HEK293 (cell line): Measurements from ENCODE around the gene CYP27B1.

Experiments used
- CTCF ChIA-PET: fragments of 350-600 bp; formaldehyde crosslinking; extraction: SDS; loops from one replicate; lab custom pipeline; 2021; ENCODE audit warnings: antibody characterized with exemption; lab: Yijun Ruan, JAX
- POLR2A ChIA-PET: fragments of 300-600 bp; formaldehyde crosslinking; extraction: SDS; loops from one replicate; lab custom pipeline; 2020; ENCODE audit warnings: antibody characterized with exemption, inconsistent platforms; lab: Yijun Ruan, JAX
- H3K27ac ChIP-seq: fragments of 200-500 bp; sonication (Bioruptor generic); 2 replicates; pipeline ENCODE4 v1.5.1; 2014; ENCODE audit warnings: low read depth, low read length, control low read depth, inconsistent platforms; ENCODE audit errors: extremely low read depth
- H3K36me3 ChIP-seq, 2 experiments: fragments of 200-500 bp in 1 of 2; sonication (Bioruptor generic) in 1 of 2; 1 replicate in 1 of 2; 2 replicates in 1 of 2; pipeline ENCODE4 v1.5.1; 2014 to 2017; ENCODE audit warnings: inconsistent platforms in 2 of 2, low read length in 2 of 2; ENCODE audit not compliant: control insufficient read depth in 2 of 2, insufficient read depth in 1 of 2
- H3K4me1 ChIP-seq: fragments of 200-500 bp; sonication (Bioruptor generic); 2 replicates; pipeline ENCODE4 v1.5.1; 2014; ENCODE audit warnings: mild to moderate bottlenecking, low read length, inconsistent platforms; ENCODE audit not compliant: control insufficient read depth, insufficient read depth
- H3K4me3 ChIP-seq: 2 replicates; pipeline ENCODE4 v1.5.1; 2011; ENCODE audit warnings: low read depth, mild to moderate bottlenecking, control low read depth, low read length, moderate library complexity
- H3K9me3 ChIP-seq: fragments of 200-500 bp; sonication (Bioruptor generic); 2 replicates; pipeline ENCODE4 v1.5.1; 2014; ENCODE audit warnings: low read depth, low read length, inconsistent platforms; ENCODE audit not compliant: control insufficient read depth, insufficient read depth
- KLF7 ChIP-seq: fragments of 450-650 bp; formaldehyde crosslinking; IDR thresholded peaks from 2 replicates; pipeline ENCODE4 v1.5.1; 2016; ENCODE audit warnings: missing biosample characterization, missing genetic modification characterization, borderline replicate concordance
- REPIN1 ChIP-seq: fragments of 450-650 bp; formaldehyde crosslinking; IDR thresholded peaks from 2 replicates; pipeline ENCODE4 v1.5.1; 2017; ENCODE audit warnings: missing biosample characterization, missing genetic modification characterization, low read depth
- SALL2 ChIP-seq: fragments of 450-650 bp; formaldehyde crosslinking; IDR thresholded peaks from 2 replicates; pipeline ENCODE4 v1.5.0; 2017; ENCODE audit warnings: missing biosample characterization, mild to moderate bottlenecking, missing genetic modification characterization, borderline replicate concordance
- SP2 ChIP-seq: fragments of 450-650 bp; formaldehyde crosslinking; IDR thresholded peaks from 2 replicates; pipeline ENCODE4 v1.5.1; 2016; ENCODE audit warnings: missing biosample characterization, missing genetic modification characterization
- TCF7L2 ChIP-seq: IDR thresholded peaks from 2 replicates; pipeline ENCODE4 v1.6.1; 2011; ENCODE audit warnings: low read depth, mild to moderate bottlenecking, inconsistent platforms, low read length, moderate library complexity, borderline replicate concordance
- YY1 ChIP-seq: fragments of 450-650 bp; formaldehyde crosslinking; IDR thresholded peaks from 2 replicates; pipeline ENCODE4 v1.5.1; 2018; ENCODE audit warnings: missing biosample characterization, missing genetic modification characterization
- ZBTB1 ChIP-seq: fragments of 450-650 bp; formaldehyde crosslinking; IDR thresholded peaks from 2 replicates; pipeline ENCODE4 v1.5.1; 2016; ENCODE audit warnings: missing biosample characterization, missing genetic modification characterization
- ZBTB8A ChIP-seq: fragments of 450-650 bp; formaldehyde crosslinking; IDR thresholded peaks from 2 replicates; pipeline ENCODE4 v1.5.1; 2016; ENCODE audit warnings: missing biosample characterization, missing genetic modification characterization
- ZFP3 ChIP-seq: fragments of 450-650 bp; formaldehyde crosslinking; IDR thresholded peaks from 2 replicates; pipeline ENCODE4 v1.5.1; 2016; ENCODE audit warnings: low read depth, missing biosample characterization, missing genetic modification characterization
- ZNF112 ChIP-seq: fragments of 450-650 bp; formaldehyde crosslinking; IDR thresholded peaks from 2 replicates; pipeline ENCODE4 v1.5.0; 2017; ENCODE audit warnings: missing biosample characterization, missing genetic modification characterization
- ZNF473 ChIP-seq: fragments of 450-650 bp; formaldehyde crosslinking; IDR thresholded peaks from 2 replicates; pipeline ENCODE4 v1.5.1; 2017; ENCODE audit warnings: missing biosample characterization, missing genetic modification characterization
- ZNF521 ChIP-seq: fragments of 450-650 bp; formaldehyde crosslinking; IDR thresholded peaks from 2 replicates; pipeline ENCODE4 v1.5.1; 2017; ENCODE audit warnings: missing biosample characterization, mild to moderate bottlenecking, missing genetic modification characterization
- ZNF549 ChIP-seq: fragments of 450-650 bp; IDR thresholded peaks from 2 replicates; pipeline ENCODE4 v1.5.1; 2018; ENCODE audit warnings: missing biosample characterization, missing genetic modification characterization, mild to moderate bottlenecking, inconsistent platforms, moderate library complexity
- ZNF623 ChIP-seq: fragments of 450-650 bp; formaldehyde crosslinking; IDR thresholded peaks from 2 replicates; pipeline ENCODE4 v1.5.1; 2016; ENCODE audit warnings: missing biosample characterization, missing genetic modification characterization
- ZNF768 ChIP-seq: fragments of 450-650 bp; formaldehyde crosslinking; IDR thresholded peaks from 2 replicates; pipeline ENCODE4 v1.5.1; 2018; ENCODE audit warnings: missing biosample characterization, mild to moderate bottlenecking, missing genetic modification characterization
- TF ChIP-seq, protein P1 (sequence below): fragments of 450-650 bp; formaldehyde crosslinking; IDR thresholded peaks from 2 replicates; pipeline ENCODE4 v1.5.1; 2017; ENCODE audit warnings: missing biosample characterization, missing genetic modification characterization
- TF ChIP-seq, protein P2 (sequence below): fragments of 450-650 bp; formaldehyde crosslinking; IDR thresholded peaks from 2 replicates; pipeline ENCODE4 v1.5.1; 2016; ENCODE audit warnings: missing biosample characterization, missing genetic modification characterization
- TF ChIP-seq, protein P3 (sequence below): fragments of 450-650 bp; formaldehyde crosslinking; IDR thresholded peaks from 2 replicates; pipeline ENCODE4 v1.5.0; 2017; ENCODE audit warnings: missing biosample characterization, missing genetic modification characterization, borderline replicate concordance
- TF ChIP-seq, protein P4 (sequence below): fragments of 450-650 bp; formaldehyde crosslinking; IDR thresholded peaks from 2 replicates; pipeline ENCODE4 v1.5.1; 2016; ENCODE audit warnings: missing biosample characterization, missing genetic modification characterization, low read depth
- TF ChIP-seq, protein P5 (sequence below): fragments of 450-650 bp; formaldehyde crosslinking; IDR thresholded peaks from 2 replicates; pipeline ENCODE4 v1.5.1; 2016; ENCODE audit warnings: missing biosample characterization, missing genetic modification characterization, low read depth

The CYP27B1 gene

DNA sequence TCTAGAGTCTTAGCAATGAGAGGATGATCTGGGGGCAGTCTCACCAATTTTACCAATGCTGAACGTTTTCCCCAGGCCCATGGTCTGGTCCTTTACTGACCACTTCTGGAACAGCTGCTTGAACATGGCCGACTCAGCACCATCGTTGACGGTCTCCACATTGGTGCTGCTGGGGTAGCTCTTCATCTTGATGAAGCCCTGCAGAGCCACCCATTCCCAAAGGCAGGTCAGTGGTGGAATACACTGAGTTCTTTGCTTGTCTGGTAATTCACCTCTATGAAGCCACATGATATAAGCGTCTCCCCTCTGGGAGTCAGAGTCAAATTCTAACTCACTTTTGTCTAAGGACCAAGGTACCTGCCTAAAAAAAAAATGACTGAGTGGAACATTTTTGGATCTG is 41.5 kb upstream of the CYP27B1 start:
- no peak overlapping the region for H3K27ac ChIP-seq
- no peaks in the 10 kb centered on the region for H3K9me3 ChIP-seq
- H3K4me3 ChIP-seq = no peak overlapping the region
- TF ChIP-seq TCF7L2 (no peak), ZBTB8A (tag by site-specific recombination) (no peak), ZFP3 (tag by site-specific recombination) (no peak), ZNF473 (no peak), ZNF768 (tag by site-specific recombination) (no peak), ZNF521 (tag by site-specific recombination) (no peak), SP2 (tag by site-specific recombination) (no peak), KLF7 (no peak), ZNF623 (no peak), ZNF112 (no peak), SALL2 (tag by site-specific recombination) (no peak), REPIN1 (no peak), YY1 (tag by site-specific recombination) (no peak), ZBTB1 (tag by site-specific recombination) (no peak), ZNF549 (no peak)
- TF ChIP-seq, protein P1, sequence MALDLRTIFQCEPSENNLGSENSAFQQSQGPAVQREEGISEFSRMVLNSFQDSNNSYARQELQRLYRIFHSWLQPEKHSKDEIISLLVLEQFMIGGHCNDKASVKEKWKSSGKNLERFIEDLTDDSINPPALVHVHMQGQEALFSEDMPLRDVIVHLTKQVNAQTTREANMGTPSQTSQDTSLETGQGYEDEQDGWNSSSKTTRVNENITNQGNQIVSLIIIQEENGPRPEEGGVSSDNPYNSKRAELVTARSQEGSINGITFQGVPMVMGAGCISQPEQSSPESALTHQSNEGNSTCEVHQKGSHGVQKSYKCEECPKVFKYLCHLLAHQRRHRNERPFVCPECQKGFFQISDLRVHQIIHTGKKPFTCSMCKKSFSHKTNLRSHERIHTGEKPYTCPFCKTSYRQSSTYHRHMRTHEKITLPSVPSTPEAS (tag by site-specific recombination) = no peak
- TF ChIP-seq, protein P2, sequence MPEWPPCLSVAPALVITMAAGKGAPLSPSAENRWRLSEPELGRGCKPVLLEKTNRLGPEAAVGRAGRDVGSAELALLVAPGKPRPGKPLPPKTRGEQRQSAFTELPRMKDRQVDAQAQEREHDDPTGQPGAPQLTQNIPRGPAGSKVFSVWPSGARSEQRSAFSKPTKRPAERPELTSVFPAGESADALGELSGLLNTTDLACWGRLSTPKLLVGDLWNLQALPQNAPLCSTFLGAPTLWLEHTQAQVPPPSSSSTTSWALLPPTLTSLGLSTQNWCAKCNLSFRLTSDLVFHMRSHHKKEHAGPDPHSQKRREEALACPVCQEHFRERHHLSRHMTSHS = no peak
- TF ChIP-seq, protein P3, sequence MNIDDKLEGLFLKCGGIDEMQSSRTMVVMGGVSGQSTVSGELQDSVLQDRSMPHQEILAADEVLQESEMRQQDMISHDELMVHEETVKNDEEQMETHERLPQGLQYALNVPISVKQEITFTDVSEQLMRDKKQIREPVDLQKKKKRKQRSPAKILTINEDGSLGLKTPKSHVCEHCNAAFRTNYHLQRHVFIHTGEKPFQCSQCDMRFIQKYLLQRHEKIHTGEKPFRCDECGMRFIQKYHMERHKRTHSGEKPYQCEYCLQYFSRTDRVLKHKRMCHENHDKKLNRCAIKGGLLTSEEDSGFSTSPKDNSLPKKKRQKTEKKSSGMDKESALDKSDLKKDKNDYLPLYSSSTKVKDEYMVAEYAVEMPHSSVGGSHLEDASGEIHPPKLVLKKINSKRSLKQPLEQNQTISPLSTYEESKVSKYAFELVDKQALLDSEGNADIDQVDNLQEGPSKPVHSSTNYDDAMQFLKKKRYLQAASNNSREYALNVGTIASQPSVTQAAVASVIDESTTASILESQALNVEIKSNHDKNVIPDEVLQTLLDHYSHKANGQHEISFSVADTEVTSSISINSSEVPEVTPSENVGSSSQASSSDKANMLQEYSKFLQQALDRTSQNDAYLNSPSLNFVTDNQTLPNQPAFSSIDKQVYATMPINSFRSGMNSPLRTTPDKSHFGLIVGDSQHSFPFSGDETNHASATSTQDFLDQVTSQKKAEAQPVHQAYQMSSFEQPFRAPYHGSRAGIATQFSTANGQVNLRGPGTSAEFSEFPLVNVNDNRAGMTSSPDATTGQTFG (tag by site-specific recombination) = no peak
- TF ChIP-seq, protein P4, sequence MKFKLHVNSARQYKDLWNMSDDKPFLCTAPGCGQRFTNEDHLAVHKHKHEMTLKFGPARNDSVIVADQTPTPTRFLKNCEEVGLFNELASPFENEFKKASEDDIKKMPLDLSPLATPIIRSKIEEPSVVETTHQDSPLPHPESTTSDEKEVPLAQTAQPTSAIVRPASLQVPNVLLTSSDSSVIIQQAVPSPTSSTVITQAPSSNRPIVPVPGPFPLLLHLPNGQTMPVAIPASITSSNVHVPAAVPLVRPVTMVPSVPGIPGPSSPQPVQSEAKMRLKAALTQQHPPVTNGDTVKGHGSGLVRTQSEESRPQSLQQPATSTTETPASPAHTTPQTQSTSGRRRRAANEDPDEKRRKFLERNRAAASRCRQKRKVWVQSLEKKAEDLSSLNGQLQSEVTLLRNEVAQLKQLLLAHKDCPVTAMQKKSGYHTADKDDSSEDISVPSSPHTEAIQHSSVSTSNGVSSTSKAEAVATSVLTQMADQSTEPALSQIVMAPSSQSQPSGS (tag by site-specific recombination) = no peak
- TF ChIP-seq, protein P5, sequence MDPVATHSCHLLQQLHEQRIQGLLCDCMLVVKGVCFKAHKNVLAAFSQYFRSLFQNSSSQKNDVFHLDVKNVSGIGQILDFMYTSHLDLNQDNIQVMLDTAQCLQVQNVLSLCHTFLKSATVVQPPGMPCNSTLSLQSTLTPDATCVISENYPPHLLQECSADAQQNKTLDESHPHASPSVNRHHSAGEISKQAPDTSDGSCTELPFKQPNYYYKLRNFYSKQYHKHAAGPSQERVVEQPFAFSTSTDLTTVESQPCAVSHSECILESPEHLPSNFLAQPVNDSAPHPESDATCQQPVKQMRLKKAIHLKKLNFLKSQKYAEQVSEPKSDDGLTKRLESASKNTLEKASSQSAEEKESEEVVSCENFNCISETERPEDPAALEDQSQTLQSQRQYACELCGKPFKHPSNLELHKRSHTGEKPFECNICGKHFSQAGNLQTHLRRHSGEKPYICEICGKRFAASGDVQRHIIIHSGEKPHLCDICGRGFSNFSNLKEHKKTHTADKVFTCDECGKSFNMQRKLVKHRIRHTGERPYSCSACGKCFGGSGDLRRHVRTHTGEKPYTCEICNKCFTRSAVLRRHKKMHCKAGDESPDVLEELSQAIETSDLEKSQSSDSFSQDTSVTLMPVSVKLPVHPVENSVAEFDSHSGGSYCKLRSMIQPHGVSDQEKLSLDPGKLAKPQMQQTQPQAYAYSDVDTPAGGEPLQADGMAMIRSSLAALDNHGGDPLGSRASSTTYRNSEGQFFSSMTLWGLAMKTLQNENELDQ = no peak
- POLR2A ChIA-PET = no interaction called here
- CTCF ChIA-PET = interaction anchor here (0.7 to 1.4 kb wide), 3 partner anchors 9 to 14 kb away, joined by 3 to 5 read pairs (median 5); no protein-coding TSS in a partner anchor
- no peaks in the 10 kb centered on the region for H3K4me1 ChIP-seq
- H3K36me3 ChIP-seq = peaks cover 5 to 58% of the 10 kb centered on the region in 2 experiments; a peak in 2 of 3 replicates
